Stimulated activated CD8-positive, alpha-beta memory T cell treated with anti-CD3 and anti-CD28 coated beads, Interleukin-7, amount 100 ng/mL, for 24 hours (primary cell): Measurements from ENCODE around the gene SAP25.
"Not testable (repeated sequence)": the region's sequence is repeated elsewhere in the genome, so short reads cannot be mapped to it uniquely, and the experiment has no call there.

ENCODE experiments used
- DNase-seq: peaks from one replicate; pipeline ENCODE4 v3.0.0-alpha.2; 2020; ENCODE audit warnings: low read depth

SAP25 gene

DNA sequence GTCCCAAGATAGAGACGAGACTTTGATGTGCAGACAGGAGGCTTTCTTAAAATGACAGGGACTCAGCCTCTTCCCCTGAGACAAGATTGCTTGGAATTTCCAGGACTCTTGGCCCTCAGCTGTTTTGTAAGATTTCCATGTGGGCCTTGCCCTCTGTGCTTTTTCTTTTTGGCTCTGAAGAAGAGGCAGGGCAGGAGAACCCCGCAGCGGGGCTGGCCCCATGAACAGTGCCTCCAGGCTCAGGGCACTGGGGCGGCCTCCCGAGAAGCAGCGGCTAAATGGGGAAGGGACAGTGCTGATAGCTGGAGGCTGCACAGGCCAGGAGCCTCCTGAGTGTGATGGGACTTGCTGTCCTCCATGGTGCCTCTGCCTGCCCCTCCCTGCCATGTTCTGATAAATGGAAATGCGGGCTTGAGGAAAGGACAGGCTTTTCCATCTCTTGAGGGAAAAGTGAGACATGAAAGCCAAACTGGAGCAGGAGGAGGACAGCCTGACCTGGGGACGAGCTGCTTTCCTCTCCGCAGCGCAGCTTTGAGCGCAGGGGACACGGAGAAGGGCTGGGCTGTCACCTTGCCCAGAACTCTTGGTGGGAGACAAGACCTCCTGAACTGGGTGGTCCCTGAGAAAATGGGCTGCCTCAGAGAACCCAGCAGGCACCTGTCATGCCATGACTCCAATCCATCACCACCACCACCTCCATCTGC, 12.1 kb downstream of the SAP25 start:
- DNase-seq = no peak

DNA sequence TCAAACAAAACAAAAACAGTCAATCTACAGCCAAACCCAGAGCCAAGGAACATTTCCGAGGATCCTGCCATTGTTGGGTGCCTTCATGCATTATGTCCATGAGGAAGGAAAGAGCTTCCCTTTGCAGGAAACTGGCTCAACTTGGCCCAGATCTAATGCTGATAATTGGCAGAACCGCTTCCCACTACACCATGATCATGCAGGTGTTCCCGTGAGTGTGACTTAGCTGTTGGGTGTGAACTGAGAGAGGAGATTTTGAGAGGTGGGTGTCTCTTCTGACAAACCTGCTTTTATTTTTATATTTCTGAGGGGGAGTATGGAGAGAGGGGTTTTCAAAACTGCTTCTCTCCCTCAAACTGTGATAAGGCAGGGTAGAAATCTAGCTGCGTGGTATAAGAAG, 14.6 kb downstream of the SAP25 start:
- DNase-seq = no peak

DNA sequence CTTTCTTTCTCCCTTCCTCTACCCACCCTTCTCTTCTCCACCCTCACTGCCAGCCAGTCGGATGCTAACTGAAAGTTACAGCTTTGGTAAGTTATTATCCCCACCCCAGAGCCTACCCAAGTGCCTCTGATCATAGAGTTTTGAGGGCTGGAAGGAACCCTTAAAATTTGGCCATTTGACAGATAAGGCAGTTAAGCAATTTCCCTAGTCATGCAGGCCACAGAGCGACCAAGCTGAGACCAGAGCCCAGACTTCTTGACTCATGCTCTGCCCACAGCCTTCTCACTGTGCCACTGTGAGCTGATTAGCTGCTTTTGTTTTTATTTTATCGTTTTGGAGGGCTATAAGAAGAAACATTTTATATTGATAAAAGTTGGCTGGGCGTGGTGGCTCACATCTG, 17.2 kb downstream of the SAP25 start:
- no peak for DNase-seq

DNA sequence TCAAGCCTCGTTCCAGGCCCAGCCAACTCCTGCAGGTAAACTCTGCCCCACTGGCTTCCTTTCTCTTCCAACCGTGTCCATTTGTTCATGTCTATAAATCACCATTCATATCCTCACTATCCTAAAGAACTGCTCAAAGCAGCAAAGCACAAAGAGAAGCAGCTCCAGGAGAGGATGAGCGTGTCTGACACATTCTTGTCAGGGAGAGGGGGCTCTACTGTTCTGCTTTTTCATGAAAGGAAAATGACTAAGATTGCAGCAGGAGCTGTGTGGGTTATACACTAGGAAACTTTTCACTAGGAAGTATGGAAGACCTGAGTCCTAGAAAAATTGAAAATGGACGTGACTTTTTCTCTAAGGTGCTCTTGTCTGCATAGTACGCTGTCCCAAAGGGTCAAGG, 18.0 kb downstream of the SAP25 start:
- DNase-seq = no peak

DNA sequence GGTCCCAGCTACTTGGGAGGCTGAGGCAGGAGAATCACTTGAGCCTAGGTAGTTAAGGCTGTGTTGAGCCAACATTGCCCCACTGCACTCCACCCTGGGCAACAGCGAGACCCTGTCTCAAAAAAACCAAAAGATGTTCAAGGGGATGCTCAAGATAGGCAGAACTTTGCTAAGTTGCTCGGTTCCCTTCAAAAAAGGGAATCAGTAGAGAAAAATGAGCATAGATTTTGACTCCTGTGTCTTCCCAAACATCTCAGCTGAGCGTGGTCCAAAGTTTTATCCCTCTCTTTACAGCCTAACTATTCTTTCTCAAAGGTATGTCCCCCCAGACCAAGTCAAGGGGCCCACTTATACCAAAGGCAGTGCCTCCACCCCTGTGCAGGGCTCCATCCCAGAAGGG, 20.7 kb downstream of the SAP25 start:
- no peak for DNase-seq

DNA sequence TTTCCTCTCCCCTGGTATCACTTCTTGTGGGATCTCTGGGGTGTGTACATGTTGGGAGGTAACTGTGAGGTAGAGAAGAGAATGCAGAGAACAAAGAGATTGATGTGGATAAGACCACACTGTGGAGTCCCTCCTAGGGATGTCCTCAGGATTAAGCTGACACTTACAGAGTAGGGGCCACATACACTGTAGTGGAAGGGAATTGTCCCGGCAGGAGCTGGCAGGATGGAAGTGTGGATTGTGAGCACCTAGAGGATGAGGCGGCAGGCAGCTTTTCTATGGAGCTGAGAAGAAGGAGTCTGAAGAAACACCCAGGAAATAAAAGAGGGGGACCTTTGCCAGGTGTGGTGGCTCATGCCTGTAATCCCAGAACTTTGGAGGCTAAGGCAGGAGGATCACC, 21.2 kb downstream of the SAP25 start:
- no peak for DNase-seq

DNA sequence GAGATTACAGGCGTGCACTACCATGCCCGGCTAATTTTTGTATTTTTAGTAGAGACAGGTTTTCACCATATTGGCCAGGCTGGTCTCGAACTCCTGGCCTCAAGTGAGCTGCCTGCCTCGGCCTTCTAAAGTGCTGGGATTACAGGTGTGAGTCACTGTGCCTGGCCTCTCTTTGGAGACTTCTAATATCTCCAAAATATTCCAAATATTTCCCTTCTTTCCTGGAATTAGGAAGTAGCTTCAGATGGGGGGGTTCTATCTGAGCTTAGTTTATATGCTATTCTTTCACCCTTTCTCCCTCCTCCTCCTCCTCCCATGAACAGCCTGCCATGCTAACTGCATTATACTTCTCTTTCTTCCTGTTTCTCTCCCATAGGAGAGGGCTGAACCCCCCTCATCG, 25.3 kb downstream of the SAP25 start:
- not testable (repeated sequence) for DNase-seq

DNA sequence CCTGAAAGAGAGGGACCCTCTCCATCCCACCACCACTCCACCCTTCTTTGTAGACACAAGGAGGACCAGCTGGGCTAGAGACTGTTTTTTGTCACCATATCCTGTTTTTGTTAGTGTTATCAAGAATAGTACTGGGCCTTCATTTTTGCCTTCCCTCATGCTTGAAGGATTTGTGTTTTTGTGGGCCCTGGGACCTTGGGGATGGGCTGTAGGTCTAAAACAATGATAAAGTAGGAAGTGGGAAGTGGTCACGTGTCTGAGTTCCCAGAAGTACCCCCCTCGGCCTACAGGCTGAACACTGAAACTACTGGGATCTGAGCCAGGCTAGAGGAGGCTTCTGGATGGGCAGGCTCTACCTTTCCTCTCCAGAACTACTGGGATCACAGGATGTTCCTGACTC, 25.8 kb downstream of the SAP25 start:
- no peak for DNase-seq

DNA sequence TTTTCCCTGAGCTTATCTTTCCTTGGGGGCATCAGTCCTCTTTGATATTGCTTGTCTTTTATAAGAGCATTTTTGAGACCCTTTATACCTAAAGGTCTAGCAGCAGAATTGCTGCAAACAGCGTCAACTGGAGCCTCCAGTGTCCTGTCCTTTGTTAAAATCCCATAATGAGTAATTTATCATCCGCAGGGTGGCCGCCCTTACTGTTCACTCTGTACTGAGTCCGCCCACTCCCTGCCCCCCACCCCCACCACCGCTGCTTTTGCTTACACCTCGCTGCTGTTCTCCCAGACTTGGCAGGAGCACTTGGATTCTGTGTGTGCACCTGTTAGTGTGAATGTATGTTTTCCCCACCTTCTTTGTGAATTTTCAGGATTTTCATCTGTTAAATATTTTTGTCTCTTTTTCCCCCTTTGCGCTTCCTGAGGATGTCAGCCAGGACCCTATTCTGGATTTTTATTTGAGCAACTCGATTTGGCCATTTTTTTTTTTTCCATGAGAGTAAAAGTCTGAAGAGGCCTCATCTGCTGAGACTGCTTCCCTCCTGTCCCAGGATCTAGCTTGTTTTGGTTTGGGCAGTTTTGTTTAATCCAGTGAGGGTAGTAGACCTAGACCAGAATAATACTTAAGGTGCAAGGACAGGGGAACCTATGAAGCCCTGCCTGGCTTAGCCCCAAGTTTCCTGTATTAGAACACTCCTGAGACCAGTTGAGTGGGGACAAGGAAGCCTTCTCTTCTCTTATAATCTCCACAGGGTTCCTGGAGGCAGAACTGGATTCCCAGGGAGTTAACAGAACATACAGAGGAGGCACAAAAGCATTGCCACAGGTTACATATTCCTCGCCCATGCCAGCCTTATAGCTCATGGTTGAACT, 26.5 kb downstream of the SAP25 start:
- DNase-seq = no peak

DNA sequence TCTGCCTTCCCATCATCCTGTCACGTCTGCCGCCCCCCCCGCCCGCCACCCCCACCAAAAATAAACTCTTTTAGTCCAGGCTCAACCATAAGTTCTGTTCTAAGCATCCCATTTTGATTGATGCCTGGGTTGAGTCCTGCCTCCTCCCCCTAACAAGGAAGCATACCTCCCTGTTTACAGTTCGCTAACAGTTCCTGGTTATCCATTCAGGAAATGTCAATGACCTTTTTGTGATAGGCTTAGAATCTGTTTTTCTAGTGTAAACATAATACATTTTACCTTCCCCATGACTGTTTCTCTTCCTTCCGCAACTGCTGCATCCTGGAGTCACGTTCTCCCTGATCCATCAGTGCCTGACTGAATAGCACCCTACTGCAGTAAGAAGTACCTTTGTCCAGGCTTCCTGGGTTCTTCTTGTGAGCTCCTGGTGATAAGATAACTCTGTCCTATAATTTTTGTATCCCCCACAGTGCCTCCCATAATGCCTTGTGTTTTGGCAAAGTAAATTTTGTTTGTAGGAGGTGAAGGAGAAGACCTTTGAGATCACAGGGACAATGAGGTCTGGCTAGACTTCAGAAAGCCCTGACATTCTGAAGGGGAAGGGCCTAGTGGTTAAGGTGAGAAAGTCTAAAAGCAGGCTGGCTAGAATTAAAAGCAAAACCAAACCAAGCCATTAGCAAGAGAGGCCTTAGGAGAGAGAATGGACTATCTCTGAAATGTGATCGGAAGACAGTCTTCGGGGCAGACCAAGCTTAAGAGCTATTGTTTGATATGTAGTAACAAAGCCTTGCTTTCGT, 27.4 kb downstream of the SAP25 start:
- no peak for DNase-seq

DNA sequence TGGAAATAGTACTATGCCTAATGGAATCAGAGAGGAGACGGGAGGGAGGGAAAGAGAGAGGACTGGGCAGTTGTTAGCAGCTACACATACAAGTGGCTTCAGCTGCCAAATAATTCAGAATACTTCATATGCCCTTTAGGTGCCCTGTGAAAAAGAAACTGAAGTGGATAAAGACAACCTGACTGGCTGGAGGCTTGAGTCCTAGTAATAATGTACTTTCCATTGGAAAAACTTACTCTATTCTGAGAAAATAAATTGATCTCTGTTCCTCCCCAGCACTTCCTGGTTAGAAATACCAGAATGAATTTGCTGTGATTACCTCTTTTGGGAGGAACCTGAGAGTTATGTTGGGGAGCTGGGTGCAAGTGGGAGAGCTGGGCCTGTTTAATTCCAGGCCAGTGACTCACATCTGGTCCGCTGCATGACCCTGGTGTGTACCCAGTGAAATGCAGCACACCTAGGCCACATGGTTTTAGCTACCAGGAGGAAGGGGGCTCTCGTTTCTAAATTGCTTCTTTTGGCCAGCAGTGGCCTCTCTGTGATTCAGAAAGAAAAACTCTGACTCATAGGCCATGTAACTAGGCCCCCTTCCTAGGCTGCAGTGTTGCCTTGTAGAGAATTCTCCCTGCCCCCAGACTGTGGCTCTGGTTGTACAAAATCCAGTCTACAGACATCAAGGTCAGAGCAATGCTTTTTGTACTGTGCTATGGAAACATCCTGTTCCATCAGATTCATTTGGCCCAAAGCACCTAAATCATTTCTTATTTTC, 28.2 kb downstream of the SAP25 start:
- peak; percentile 29 for DNase-seq

DNA sequence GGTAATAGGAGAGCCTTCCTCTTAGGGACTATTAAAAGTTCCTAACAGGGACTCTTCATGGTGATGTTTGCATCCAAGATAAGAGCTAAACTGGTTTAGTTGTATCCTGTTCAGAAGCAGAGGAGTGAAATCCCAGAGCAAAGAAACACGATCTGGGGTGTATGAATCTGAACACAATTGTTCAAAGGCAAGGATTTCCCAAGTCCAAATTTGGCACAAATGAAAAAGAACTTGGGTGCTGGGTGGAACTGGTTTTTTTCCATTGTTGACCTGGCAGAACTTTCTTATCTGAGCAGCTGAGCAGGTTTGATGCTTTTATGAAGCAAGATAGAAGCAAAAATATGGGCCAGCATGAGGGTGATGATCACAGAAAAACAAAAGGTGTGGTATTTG, 28.7 kb downstream of the SAP25 start:
- DNase-seq = no peak

DNA sequence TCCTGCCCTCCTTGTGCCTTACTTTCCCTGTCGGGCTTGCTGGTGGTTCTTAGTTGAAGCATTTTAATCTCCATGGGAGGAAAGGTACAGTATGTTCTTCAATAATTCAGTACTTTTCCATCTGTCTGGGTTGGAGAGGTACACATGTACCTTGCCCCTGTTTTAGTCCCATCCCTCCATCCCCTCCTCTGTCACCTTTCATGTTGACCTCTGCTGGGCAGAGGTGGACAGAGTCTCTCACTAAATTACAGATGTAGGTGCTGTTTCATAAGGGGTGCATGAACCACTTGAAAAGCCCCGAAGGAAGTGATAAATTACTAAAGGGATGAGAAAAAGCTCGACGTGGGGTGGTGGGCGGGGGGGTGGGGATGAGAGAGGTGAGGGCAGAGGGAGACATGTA, 29.3 kb downstream of the SAP25 start:
- DNase-seq = no peak

DNA sequence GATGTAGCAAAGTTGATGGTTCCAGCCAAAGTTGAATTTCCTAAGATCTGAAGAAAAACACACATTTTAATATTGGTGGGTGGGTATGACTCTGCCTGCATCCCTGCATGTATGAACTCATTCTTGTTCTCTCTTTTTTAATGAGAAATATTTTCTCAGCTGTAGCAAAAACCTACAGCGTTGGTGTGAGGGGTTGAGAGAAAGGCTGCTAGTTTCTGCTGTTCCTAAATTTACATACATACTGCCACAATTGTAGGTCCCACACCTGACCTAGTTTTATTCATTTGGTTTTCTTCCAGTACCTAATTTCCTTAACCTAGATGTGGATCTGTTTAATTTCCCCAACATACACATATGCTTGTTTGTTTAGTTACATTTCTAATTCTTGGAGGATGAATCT, 30.1 kb downstream of the SAP25 start:
- no peak for DNase-seq

DNA sequence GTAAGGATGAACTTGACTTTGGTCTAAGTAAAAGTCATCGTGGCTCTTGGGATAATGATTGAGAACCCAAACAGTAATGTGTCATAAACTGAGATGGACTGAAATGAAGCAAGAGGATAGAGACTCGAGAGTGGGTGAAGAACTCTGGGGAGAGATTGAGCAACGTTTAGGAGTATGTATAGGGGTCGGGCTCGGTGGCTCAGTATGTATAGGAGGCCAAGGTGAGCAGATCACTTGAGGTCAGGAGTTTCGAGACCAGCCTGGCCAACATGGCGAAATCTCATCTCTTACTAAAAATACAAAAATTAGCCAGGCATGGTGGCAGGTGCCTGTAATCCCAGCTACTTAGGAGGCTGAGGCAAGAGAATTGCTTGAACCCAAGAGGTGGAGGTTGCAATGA, 32.4 kb downstream of the SAP25 start:
- not testable (repeated sequence) for DNase-seq

DNA sequence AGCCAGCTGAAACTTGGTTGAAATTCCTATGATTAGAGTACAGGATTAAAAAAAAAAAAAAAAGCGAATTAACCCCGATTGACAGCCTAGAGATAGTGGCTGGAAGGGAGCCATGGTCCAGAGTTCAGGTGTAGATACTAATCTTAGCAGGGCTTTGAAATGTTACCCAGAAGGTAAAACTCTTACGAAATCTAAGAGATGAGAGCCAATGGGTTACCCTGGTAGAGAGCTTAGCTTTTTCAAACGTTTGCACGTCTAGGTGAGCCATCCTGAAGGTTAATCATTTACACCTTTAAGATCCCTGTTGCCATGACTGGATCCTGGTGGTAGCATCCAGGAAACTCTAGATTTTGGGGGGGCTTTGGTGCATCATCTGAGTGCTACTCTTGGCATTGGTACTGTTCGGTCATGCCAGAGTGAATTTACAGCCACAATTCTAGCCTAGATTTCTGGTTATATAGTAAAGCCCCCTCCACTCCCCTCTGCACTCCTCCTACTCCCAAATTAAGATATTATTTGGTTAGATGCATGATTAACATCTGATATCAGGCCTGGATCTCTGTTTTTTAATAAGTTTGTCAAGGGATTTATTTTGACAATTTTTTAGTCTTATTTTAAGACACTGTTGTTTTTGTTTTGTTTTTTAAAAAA, 33.5 kb downstream of the SAP25 start:
- DNase-seq = no peak

DNA sequence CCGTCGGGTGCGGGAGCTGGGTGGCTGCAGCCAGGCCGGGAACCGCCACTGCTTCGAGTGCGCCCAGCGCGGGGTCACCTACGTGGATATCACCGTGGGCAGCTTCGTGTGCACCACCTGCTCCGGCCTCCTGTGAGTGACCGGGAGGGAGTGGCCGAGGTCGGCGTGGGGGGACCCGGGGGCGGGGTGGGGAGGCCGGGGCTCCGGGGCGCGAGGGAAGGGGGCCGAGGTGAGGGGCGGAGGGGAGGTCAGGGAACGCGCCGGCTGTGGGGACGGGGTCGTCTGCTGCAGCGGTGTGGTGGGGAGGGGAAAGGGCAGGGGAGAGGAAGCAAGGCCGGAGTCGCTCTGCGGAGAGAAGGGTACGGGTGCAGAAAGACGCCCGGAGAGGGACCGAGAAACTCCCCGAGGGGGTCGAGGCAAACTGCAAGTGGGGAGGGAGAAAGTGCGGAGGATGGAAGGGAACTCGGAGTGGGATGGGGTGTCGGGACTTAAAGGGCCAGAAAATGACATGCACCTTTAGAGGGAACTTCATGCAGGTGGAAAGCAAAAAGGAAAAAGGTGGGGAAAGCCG, 34.2 kb downstream of the SAP25 start:
- no peak for DNase-seq

DNA sequence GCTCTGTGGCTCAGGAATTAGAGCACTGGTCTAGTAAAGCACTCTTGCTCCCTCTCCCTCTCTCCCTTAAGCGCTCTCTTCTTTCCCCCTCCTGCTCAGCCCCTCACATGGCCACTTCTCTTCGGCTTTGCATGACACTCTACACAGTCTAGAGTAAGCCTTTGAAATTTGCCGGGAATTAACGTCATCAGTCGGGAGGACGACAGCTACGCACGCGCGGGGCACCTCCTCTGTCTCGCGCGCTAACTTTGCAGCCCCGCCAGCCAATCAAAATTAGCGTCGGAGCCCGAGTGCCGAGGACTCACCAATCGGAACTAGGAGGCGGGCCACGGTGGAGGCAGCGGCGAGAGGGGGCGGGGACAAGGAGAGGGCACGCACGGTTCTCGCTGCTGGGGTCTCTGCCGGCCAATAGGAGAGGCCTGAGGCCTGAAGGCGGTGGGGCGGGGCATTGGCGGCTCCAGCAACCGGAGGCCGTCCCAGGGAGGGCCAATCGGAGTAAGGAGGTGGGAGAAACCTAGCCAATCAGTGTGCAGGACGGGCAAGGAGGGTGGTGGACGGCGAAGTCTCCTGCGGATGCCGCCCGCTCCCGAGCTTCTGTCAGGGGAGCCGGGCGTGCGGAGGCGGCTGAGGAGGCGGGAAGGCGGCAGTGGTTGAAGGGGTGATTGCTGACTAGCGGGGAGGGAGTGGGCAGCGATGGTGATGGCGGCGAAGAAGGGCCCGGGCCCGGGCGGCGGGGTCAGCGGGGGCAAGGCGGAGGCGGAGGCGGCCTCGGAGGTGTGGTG, 34.9 kb downstream of the SAP25 start, which contains the start of gene AGFG2:
Gene AGFG2 (plus strand): TSS at position 550 of the 782 bp plus-strand sequence. CDS start 144 bp downstream, at position 694.
- DNase-seq = peak; percentile 100

DNA sequence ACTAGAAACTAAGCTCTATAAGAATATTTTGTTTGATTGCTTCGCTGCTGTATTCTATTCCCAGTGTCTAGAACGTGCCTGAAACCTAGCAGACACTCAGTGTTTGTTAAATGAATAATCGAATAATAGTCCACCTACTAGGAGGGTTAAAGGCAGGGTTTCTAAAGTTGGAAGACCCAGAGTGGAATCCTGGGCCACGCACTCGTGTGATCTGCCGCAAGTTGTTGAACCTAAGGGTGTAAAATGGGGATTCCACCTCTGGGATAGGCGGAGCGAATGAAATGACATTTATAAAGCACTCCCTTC, 35.4 kb downstream of the SAP25 start:
- DNase-seq = no peak

DNA sequence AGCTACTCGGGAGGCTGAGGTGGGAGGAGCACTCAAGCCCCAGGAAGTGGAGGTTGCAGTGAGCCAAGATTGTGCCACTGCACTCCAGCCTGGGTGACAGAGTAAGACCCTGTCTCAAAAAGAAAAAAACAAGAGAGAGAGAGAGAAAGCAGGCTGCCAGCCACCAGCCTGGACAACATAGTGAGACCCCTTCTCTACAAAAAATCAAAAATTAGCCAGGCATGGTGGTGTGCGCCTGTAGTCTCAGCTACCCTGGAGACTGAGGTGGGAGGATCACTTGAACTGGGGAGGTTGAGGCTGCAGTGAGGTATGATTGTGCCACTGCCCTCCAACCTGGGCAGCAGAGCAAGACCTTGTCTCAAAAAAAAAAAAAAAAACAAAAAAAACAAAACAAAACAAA, 37.0 kb downstream of the SAP25 start:
- not testable (repeated sequence) for DNase-seq
